ENCODE data around the gene NAB1. TPM values are rescaled to one million over a fixed set of nuclear protein-coding genes. Genes with fewer than 3 reads are reported as not detected.
"Not testable (repeated sequence)": the region's sequence is repeated elsewhere in the genome, so short reads cannot be mapped to it uniquely, and the experiment has no call there.

Gene NAB1
- total RNA-seq, 2 donors from 2014 or later = 35.6 to 44.7 TPM

- no peaks in the 10 kb centered on the region for H3K9me3 Mint-ChIP-seq
Measured at GRCh38 chr2:190698895-190699294, 50.0 kb downstream of the NAB1 start.

GRCh38 chr2:190701586-190701985 lies 52.7 kb downstream of the NAB1 start:
- Mint-ChIP-seq H3K36me3 (ENCODE audit: low read depth) (no peaks in the 10 kb centered on the region), H3K27ac (no peak overlapping the region), H3K9me3 (no peaks in the 10 kb centered on the region), H3K4me1 (peaks cover under 1% of the 10 kb centered on the region), H3K4me3 (peak overlapping the region; percentile 16), H3K27me3 (no peaks in the 10 kb centered on the region)
- ATAC-seq (replicated peaks) = peak; percentile 72

More at GRCh38 chr2:190698895-190699294, 50.0 kb downstream of the NAB1 start:
- Mint-ChIP-seq H3K4me3 (no peak overlapping the region), H3K36me3 (ENCODE audit: low read depth) (no peaks in the 10 kb centered on the region), H3K27ac (peak overlapping the region; percentile 1), H3K27me3 (no peaks in the 10 kb centered on the region), H3K4me1 (peaks cover 7% of the 10 kb centered on the region)
- no peak for ATAC-seq (replicated peaks)

DNA sequence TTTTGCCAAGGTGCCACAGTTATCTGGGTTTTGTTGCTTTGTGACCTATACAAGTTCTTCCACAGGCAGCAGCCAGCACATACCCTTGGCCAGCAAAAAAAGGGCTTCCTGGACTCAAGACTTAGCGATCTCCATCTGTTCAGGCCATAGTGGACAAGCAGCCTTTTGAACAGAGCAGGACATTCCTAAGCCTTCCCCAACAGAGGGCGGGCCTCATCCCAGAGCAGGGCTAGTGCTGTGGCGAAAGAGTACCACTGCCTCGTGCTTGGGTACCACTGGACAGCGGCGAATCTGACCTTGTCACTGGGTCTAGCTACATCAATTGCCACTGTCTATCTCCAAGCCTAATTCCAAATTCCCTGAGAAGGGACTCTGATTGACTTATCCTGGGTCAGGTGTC lies 56.4 kb downstream of the NAB1 start:
- Mint-ChIP-seq H3K27ac (no peak overlapping the region), H3K4me3 (no peak overlapping the region), H3K36me3 (ENCODE audit: low read depth) (no peaks in the 10 kb centered on the region), H3K27me3 (no peaks in the 10 kb centered on the region), H3K4me1 (peaks cover 20% of the 10 kb centered on the region), H3K9me3 (peaks cover 4% of the 10 kb centered on the region)
- ATAC-seq (replicated peaks) = no peak

DNA sequence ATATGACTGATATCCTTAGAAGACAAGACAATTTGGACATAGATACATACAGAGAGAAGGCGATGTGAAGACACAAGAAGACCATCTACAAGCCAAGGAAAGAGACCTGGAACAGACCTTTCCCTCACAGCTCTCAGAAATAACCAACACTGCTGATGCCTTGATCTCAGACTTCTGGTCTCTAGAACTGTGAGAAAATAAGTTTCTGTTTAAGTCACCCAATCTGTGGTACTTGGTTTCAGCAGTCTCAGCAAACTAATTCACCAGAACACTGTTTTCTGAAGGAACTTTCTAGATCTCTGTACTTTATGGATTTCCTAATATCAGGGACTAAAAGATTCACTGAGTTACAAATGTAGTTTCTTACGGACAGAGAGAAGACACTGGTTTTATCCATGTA lies 58.8 kb downstream of the NAB1 start:
- peak; percentile 75 for ATAC-seq (replicated peaks)
- H3K4me1 Mint-ChIP-seq = peaks cover 21% of the 10 kb centered on the region
- peaks cover 4% of the 10 kb centered on the region for H3K9me3 Mint-ChIP-seq
- no peaks in the 10 kb centered on the region for H3K36me3 Mint-ChIP-seq (ENCODE audit: low read depth)
- no peak overlapping the region for H3K27ac Mint-ChIP-seq
- H3K4me3 Mint-ChIP-seq = no peak overlapping the region
- no peaks in the 10 kb centered on the region for H3K27me3 Mint-ChIP-seq

DNA sequence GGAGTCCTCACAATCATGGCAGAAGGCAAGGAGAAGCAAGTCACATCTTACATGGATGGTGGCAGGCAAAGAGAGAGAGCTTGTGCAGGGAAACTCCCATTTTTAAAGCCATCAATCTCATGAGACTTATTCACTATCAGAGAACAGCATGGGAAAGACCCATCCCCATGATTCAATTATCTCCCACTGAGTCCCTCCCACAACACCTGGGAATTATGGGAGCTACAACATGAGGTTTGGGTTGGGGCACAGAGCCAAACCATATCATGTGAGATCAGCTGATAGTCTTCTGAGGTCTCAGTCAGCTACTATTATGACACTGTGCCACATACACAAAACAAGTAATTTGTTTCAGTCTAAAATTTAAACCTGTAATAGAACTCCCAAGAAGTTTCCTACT lies 59.8 kb downstream of the NAB1 start:
- not testable (repeated sequence) for H3K27me3 Mint-ChIP-seq; H3K36me3 Mint-ChIP-seq (ENCODE audit: low read depth); H3K27ac Mint-ChIP-seq; H3K9me3 Mint-ChIP-seq; H3K4me3 Mint-ChIP-seq
- ATAC-seq (replicated peaks) = peak; percentile 69
- H3K4me1 Mint-ChIP-seq = peaks cover 21% of the 10 kb centered on the region

DNA sequence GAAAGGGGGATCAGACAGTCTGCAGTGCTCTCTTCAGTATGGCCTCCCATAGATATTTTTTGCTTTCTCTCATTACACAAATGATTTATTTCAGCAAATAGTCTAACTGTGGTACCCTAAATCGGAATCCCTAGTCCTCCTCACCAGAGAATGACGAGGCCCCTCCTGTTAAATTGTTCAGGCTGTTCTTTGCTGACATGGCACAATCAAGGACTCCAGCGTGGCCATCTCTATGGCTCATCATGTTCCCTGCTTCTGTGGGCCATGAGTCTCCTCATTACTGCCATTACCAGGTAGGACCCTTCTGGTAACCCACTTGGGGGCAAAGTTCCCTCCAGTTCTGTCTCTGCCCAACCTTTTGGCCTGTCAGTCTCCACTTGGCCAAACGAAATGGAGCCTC lies 62.2 kb downstream of the NAB1 start:
- Mint-ChIP-seq H3K27me3 (no peaks in the 10 kb centered on the region), H3K9me3 (peaks cover 4% of the 10 kb centered on the region), H3K4me1 (peaks cover 21% of the 10 kb centered on the region), H3K27ac (no peak overlapping the region), H3K4me3 (no peak overlapping the region), H3K36me3 (ENCODE audit: low read depth) (no peaks in the 10 kb centered on the region)
- no peak for ATAC-seq (replicated peaks)

- peaks cover 2% of the 10 kb centered on the region for H3K9me3 Mint-ChIP-seq
- H3K4me1 Mint-ChIP-seq = peaks cover 19% of the 10 kb centered on the region
- H3K4me3 Mint-ChIP-seq = no peak overlapping the region
- no peak overlapping the region for H3K27ac Mint-ChIP-seq
- H3K36me3 Mint-ChIP-seq (ENCODE audit: low read depth) = no peaks in the 10 kb centered on the region
- H3K27me3 Mint-ChIP-seq = no peaks in the 10 kb centered on the region
- no peak for ATAC-seq (replicated peaks)
Measured at GRCh38 chr2:190713471-190713870, 64.6 kb downstream of the NAB1 start.

- H3K27ac Mint-ChIP-seq = no peak overlapping the region
- ATAC-seq (replicated peaks) = no peak
- H3K4me3 Mint-ChIP-seq = no peak overlapping the region
- no peaks in the 10 kb centered on the region for H3K36me3 Mint-ChIP-seq (ENCODE audit: low read depth)
- H3K27me3 Mint-ChIP-seq = no peaks in the 10 kb centered on the region
- no peaks in the 10 kb centered on the region for H3K9me3 Mint-ChIP-seq
- H3K4me1 Mint-ChIP-seq = peaks cover 30% of the 10 kb centered on the region
Measured at GRCh38 chr2:190714958-190715357, 66.1 kb downstream of the NAB1 start.

DNA sequence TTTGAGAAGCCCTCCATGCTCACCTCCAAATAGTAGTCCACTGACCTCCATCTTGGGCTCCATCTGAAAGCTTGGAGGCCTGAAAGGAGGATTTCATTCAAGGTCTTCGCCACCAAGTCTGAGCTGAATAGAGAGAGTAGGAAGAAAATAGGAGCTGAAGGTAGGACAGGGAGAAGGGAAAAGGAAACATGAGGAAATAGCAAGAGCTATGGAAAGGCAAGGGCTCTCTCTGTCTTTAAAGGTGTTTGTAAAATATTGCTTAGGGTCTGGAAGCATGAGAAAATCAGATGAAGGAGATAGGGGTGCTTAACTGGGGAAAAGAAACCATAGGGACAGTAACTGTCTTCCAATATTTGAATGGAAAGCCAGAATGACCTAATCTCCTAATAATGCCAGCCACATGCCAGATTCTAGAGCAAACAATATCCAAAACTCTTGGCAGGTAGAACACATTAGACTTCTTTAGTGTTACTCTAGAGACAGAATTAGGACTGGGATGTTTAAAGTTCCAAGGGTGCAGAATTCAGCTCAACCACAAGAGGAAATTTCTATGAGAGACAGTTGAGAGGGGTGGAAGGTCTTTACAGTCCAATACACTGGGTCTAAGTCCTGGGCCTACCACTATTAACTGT lies 67.4 kb downstream of the NAB1 start:
- Mint-ChIP-seq H3K27me3 (no peaks in the 10 kb centered on the region), H3K9me3 (no peaks in the 10 kb centered on the region), H3K4me3 (no peak overlapping the region), H3K27ac (no peak overlapping the region), H3K36me3 (ENCODE audit: low read depth) (no peaks in the 10 kb centered on the region), H3K4me1 (peaks cover 33% of the 10 kb centered on the region)
- ATAC-seq (replicated peaks) = no peak

- H3K4me3 Mint-ChIP-seq = peak overlapping the region; percentile 84
- ATAC-seq (replicated peaks) = no peak
- H3K4me1 Mint-ChIP-seq = peaks cover 43% of the 10 kb centered on the region
- peak overlapping the region; percentile 97 for H3K27ac Mint-ChIP-seq
- H3K27me3 Mint-ChIP-seq = no peaks in the 10 kb centered on the region
- no peaks in the 10 kb centered on the region for H3K9me3 Mint-ChIP-seq
- no peaks in the 10 kb centered on the region for H3K36me3 Mint-ChIP-seq (ENCODE audit: low read depth)
Measured at GRCh38 chr2:190717306-190717705, 68.4 kb downstream of the NAB1 start.

GRCh38 chr2:190717764-190718651 lies 69.1 kb downstream of the NAB1 start:
- Mint-ChIP-seq H3K9me3 (no peaks in the 10 kb centered on the region), H3K36me3 (ENCODE audit: low read depth) (peaks cover 2% of the 10 kb centered on the region), H3K27ac (peak overlapping the region; percentile 97), H3K4me1 (peaks cover 50% of the 10 kb centered on the region), H3K4me3 (peak overlapping the region; percentile 84), H3K27me3 (no peaks in the 10 kb centered on the region)
- peak; percentile 1 for ATAC-seq (replicated peaks)

DNA sequence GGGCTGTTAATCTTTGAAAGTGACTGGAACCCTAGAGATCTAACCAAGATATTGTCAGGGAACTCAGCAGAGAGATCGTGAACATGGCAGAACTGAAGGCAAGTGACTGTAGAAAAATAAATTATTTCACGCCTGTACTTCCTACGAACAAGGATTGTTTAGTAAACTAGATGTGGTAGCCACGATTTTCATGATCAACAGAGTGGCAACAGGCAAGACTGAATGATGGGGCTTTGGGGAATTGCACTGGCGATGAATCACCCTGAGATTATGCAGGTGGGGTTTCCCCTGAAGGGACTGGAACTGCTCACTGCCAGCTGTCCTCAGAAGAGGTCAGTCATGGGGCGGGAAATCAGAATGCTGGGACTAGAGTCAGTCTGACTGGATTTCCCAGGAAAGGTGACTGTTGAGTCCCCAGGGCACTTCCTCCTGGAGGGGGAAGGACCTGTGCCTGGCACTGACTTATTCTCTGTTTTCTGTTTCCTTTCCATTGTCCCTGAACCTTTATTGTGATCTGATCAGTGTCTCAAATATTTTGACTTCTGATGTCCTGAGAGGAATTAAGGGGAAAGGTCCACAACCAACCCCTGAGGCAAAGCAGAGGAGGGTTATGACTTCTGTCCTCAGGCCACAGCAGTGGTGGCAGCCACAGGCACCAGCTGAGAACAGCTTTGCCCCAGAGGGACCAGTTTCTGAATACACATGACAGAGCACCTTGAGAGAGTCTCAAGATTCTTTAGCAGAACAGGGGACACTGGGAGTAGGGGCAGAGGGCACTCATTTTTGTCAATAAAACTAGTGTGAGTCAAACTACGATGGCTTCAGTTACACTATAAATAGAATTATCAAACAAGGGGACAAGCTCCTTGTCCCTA lies 70.0 kb downstream of the NAB1 start:
- H3K27ac Mint-ChIP-seq = peak overlapping the region; percentile 97
- peak; percentile 71 for ATAC-seq (replicated peaks)
- H3K27me3 Mint-ChIP-seq = no peaks in the 10 kb centered on the region
- peaks cover 54% of the 10 kb centered on the region for H3K4me1 Mint-ChIP-seq
- H3K4me3 Mint-ChIP-seq = peak overlapping the region; percentile 84
- H3K36me3 Mint-ChIP-seq (ENCODE audit: low read depth) = peaks cover 4% of the 10 kb centered on the region
- H3K9me3 Mint-ChIP-seq = no peaks in the 10 kb centered on the region

GRCh38 chr2:190720276-190720675 lies 71.4 kb downstream of the NAB1 start:
- ATAC-seq (replicated peaks) = no peak
- Mint-ChIP-seq H3K4me1 (peaks cover 54% of the 10 kb centered on the region), H3K27me3 (no peaks in the 10 kb centered on the region), H3K9me3 (no peaks in the 10 kb centered on the region), H3K36me3 (ENCODE audit: low read depth) (peaks cover 4% of the 10 kb centered on the region), H3K4me3 (peak overlapping the region; percentile 84), H3K27ac (peak overlapping the region; percentile 97)

DNA sequence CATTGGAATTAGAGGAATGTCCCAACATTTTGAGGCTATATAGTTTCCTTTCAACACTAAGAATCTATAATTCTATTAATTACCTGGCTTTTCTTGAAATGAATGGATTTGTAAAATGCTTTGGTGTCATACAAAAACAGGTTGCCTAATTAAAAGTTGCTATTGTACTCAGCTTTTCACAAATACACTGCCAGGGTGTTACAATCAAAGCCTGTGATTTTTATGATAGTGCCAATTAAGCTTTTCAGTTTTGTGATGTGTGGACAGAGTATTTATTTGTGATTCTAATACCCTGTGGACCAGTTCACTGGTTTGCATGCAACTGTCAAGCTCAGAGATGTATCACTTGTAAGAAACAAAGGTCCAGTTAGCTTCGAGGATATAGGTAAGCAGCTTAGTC lies 71.8 kb downstream of the NAB1 start:
- Mint-ChIP-seq H3K27ac (peak overlapping the region; percentile 97), H3K36me3 (ENCODE audit: low read depth) (peaks cover 4% of the 10 kb centered on the region), H3K4me1 (peaks cover 54% of the 10 kb centered on the region), H3K9me3 (no peaks in the 10 kb centered on the region), H3K4me3 (peak overlapping the region; percentile 84), H3K27me3 (no peaks in the 10 kb centered on the region)
- ATAC-seq (replicated peaks) = no peak

Measured in activated T-helper 17 cell treated with anti-CD3 and anti-CD28 coated beads, Interleukin-2, amount 50 U/mL, for 72 hours (primary cell).